HCT116 (cell line): ENCODE data around the gene KCNB1.

Experiments used
- EGR1 ChIP-seq: IDR thresholded peaks from 2 replicates; pipeline ENCODE4 v1.6.1; 2012; ENCODE audit warnings: low read depth
- TCF7L2 ChIP-seq: IDR thresholded peaks from 2 replicates; pipeline ENCODE4 v1.7.0; 2011; ENCODE audit warnings: borderline replicate concordance, inconsistent platforms; ENCODE audit not compliant: insufficient read depth, insufficient read length; ENCODE audit errors: extremely low read depth
- ZNF274 ChIP-seq: fragments of 200-500 bp; sonication (Bioruptor generic); IDR thresholded peaks from 2 replicates; pipeline ENCODE4 v1.6.1; 2014; ENCODE audit warnings: mild to moderate bottlenecking, low read depth, low read length, inconsistent platforms

GRCh38 chr20:49447364-49447763, 35.1 kb downstream of the KCNB1 start:
- no peak for TF ChIP-seq TCF7L2
- no peak for TF ChIP-seq ZNF274
- TF ChIP-seq EGR1: no peak
